H4 (cell line): ENCODE results near the gene ARL15. TPM values are rescaled to one million over a fixed set of nuclear protein-coding genes. Genes with fewer than 3 reads are reported as not detected.
"Not testable (repeated sequence)": the region's sequence is repeated elsewhere in the genome, so short reads cannot be mapped to it uniquely, and the experiment has no call there.

Experiments
- DNase-seq: peaks from one replicate; pipeline ENCODE4 v3.0.0-alpha.2; 2015; ENCODE audit warnings: low spot score
- total RNA-seq: library from RNA; depleted of rRNA; stranded (reverse); fragments of >200 nt; shearing (Covaris generic); gene quantifications from 2 replicates; pipeline ENCODE4 v1.2.3, GENCODE V29; 2014

The ARL15 gene
- total RNA-seq, 1 experiment from 2014 or later = 15.3 TPM

- no peak for DNase-seq
Observed at GRCh38 chr5:54093861-54094260, 216.5 kb downstream of the ARL15 start.

GRCh38 chr5:54093081-54093492 is 217.3 kb downstream of the ARL15 start:
- DNase-seq = no peak

- DNase-seq = peak; percentile 68
Observed at GRCh38 chr5:54091307-54092130, 218.9 kb downstream of the ARL15 start.

GRCh38 chr5:54090495-54091120 is 219.8 kb downstream of the ARL15 start:
- peak; percentile 79 for DNase-seq

- DNase-seq = no peak
Observed at GRCh38 chr5:54088081-54088480, 222.3 kb downstream of the ARL15 start.

GRCh38 chr5:54087436-54087835 is 222.9 kb downstream of the ARL15 start:
- DNase-seq = peak; percentile 81

GRCh38 chr5:54086191-54086590 is 224.2 kb downstream of the ARL15 start:
- no peak for DNase-seq

GRCh38 chr5:54084696-54085095 is 225.7 kb downstream of the ARL15 start:
- DNase-seq = no peak

GRCh38 chr5:54083851-54084250 is 226.5 kb downstream of the ARL15 start:
- DNase-seq = no peak

- no peak for DNase-seq
Observed at GRCh38 chr5:54083245-54083644, 227.1 kb downstream of the ARL15 start.

GRCh38 chr5:54081415-54081814 is 229.0 kb downstream of the ARL15 start:
- DNase-seq = no peak

GRCh38 chr5:54080831-54081230 is 229.5 kb downstream of the ARL15 start:
- no peak for DNase-seq

GRCh38 chr5:54073735-54074134 is 236.6 kb downstream of the ARL15 start:
- DNase-seq = no peak

GRCh38 chr5:54073131-54073530 is 237.2 kb downstream of the ARL15 start:
- DNase-seq = no peak

GRCh38 chr5:54066433-54066832 is 243.9 kb downstream of the ARL15 start:
- no peak for DNase-seq

GRCh38 chr5:54063817-54064216 is 246.6 kb downstream of the ARL15 start:
- DNase-seq = no peak

- DNase-seq = no peak
Observed at GRCh38 chr5:54062958-54063357, 247.4 kb downstream of the ARL15 start.

- DNase-seq = not testable (repeated sequence)
Observed at GRCh38 chr5:54060919-54061318, 249.5 kb downstream of the ARL15 start.

- DNase-seq = peak; percentile 10
Observed at GRCh38 chr5:54049963-54050362, 260.4 kb downstream of the ARL15 start.

- no peak for DNase-seq
Observed at GRCh38 chr5:54049144-54049543, 261.2 kb downstream of the ARL15 start.

- DNase-seq = no peak
Observed at GRCh38 chr5:54045077-54045792, 265.1 kb downstream of the ARL15 start.

GRCh38 chr5:54044276-54044675 is 266.1 kb downstream of the ARL15 start:
- DNase-seq = not testable (repeated sequence)

GRCh38 chr5:54040804-54041203 is 269.6 kb downstream of the ARL15 start:
- no peak for DNase-seq
